HG03442 (cell line): ENCODE measurements around the gene ITGA11.

Experiments
- ATAC-seq: cut with Tn5 transposase; IDR thresholded peaks from one replicate; pipeline ENCODE4 v1.9.1; 2021; ENCODE audit warnings: mild to moderate bottlenecking, moderate library complexity; ENCODE audit not compliant: unreplicated experiment

Gene ITGA11

GRCh38 chr15:68379058-68379758 is 52.8 kb downstream of the ITGA11 start:
- ATAC-seq = no peak

- no peak for ATAC-seq
Observed at GRCh38 chr15:68378595-68378994, 53.4 kb downstream of the ITGA11 start.

- no peak for ATAC-seq
Observed at GRCh38 chr15:68377766-68378165, 54.2 kb downstream of the ITGA11 start.

GRCh38 chr15:68376447-68377060 is 55.4 kb downstream of the ITGA11 start:
- ATAC-seq = no peak

- ATAC-seq = no peak
Observed at GRCh38 chr15:68375716-68376220, 56.2 kb downstream of the ITGA11 start.

GRCh38 chr15:68375191-68375631 is 56.8 kb downstream of the ITGA11 start:
- ATAC-seq = no peak

- no peak for ATAC-seq
Observed at GRCh38 chr15:68374168-68374745, 57.7 kb downstream of the ITGA11 start.

- no peak for ATAC-seq
Observed at GRCh38 chr15:68373028-68373427, 58.9 kb downstream of the ITGA11 start.

- ATAC-seq = no peak
Observed at GRCh38 chr15:68372291-68372811, 59.6 kb downstream of the ITGA11 start.

- ATAC-seq = no peak
Observed at GRCh38 chr15:68371851-68372250, 60.1 kb downstream of the ITGA11 start.

- ATAC-seq = no peak
Observed at GRCh38 chr15:68371160-68371559, 60.8 kb downstream of the ITGA11 start.

GRCh38 chr15:68370768-68371151 is 61.2 kb downstream of the ITGA11 start:
- no peak for ATAC-seq

GRCh38 chr15:68369931-68370767 is 61.8 kb downstream of the ITGA11 start:
- no peak for ATAC-seq

GRCh38 chr15:68368731-68369435 is 63.1 kb downstream of the ITGA11 start:
- no peak for ATAC-seq

GRCh38 chr15:68367992-68368391 is 64.0 kb downstream of the ITGA11 start:
- no peak for ATAC-seq

GRCh38 chr15:68367226-68367625 is 64.7 kb downstream of the ITGA11 start:
- no peak for ATAC-seq

GRCh38 chr15:68366314-68366713 is 65.6 kb downstream of the ITGA11 start:
- no peak for ATAC-seq

GRCh38 chr15:68365770-68366169 is 66.2 kb downstream of the ITGA11 start:
- no peak for ATAC-seq

- no peak for ATAC-seq
Observed at GRCh38 chr15:68365140-68365745, 66.7 kb downstream of the ITGA11 start.

- ATAC-seq = no peak
Observed at GRCh38 chr15:68364660-68365035, 67.3 kb downstream of the ITGA11 start.
